ENCODE results near the gene KCNQ5. TPM values are rescaled to one million over a fixed set of nuclear protein-coding genes. Genes with fewer than 3 reads are reported as not detected.

KCNQ5 gene
- total RNA-seq, 1 donor from 2014 or later, result 2.1 TPM

DNA sequence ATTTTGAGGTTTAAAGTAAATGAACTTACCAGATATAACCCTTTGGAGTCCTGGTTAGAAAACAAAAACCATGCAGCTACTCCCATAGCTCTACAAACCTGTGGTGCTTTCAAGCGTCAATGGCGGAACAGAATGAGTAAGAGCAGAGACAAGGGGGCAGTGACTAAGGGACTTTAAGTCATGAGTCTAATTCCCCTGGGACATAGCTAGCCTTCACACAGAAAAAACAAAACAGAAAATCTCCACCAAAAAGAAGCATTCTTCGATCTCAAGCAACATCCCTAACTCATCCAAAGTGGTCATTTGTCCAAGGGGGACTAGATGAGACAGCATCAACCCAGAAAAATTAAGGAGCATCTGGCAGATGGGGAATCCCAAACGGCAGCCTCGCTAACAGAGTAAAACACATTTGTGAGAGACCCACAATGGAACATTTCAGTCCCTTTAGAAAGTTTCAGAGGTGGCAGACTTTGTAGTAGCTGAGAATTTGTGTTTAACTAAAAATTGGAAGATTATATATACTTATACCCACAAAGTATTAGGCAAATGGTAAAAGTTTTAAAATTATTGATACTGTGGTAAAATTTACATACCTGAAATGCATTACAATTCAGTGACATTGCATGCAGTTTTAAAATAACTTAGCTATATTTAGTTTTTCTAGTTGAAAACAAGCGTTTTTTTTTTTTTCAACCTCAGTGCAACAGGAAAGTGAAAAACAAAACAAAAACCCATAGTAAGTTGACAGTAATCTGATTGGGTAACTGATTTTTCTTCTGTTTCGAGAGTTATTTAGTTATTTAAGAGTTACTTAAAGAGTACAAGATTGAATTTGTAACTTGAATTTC lies 67.5 kb downstream of the KCNQ5 start:
- Histone ChIP-seq H3K27me3 (ENCODE audit: control insufficient read depth, insufficient read depth, low read length) (no peaks in the 10 kb centered on the region), H3K4me3 (ENCODE audit: low read depth, low read length) (no peak overlapping the region), H3K36me3 (ENCODE audit: control insufficient read depth, insufficient read depth, low read length) (no peaks in the 10 kb centered on the region)
- no peak for FAIRE-seq
- TF ChIP-seq, protein P1, sequence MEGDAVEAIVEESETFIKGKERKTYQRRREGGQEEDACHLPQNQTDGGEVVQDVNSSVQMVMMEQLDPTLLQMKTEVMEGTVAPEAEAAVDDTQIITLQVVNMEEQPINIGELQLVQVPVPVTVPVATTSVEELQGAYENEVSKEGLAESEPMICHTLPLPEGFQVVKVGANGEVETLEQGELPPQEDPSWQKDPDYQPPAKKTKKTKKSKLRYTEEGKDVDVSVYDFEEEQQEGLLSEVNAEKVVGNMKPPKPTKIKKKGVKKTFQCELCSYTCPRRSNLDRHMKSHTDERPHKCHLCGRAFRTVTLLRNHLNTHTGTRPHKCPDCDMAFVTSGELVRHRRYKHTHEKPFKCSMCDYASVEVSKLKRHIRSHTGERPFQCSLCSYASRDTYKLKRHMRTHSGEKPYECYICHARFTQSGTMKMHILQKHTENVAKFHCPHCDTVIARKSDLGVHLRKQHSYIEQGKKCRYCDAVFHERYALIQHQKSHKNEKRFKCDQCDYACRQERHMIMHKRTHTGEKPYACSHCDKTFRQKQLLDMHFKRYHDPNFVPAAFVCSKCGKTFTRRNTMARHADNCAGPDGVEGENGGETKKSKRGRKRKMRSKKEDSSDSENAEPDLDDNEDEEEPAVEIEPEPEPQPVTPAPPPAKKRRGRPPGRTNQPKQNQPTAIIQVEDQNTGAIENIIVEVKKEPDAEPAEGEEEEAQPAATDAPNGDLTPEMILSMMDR (IDR thresholded peaks at IDR 0.05; ENCODE audit: insufficient read depth, low read length, severe bottlenecking), result no peak
- DNase-seq (ENCODE audit: low read depth), result no peak

DNA sequence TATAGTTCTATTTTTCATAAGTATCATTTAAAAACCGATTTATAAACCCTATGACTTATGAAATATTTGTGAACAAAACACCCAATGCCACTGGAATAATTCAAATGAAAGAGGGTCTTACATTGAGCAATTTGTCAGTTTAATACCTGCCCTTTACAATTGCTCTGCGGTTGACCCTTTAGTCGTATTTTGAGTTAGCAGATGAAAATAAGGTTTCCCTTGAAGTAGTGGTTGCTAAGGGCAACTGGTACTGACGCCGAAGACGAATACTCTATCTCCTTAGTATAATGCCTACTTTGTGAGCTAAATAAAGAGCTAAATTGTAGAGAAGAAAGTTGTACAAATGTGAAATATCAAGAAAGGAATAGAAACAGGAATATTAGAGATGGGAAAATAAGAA lies 69.4 kb downstream of the KCNQ5 start:
- Histone ChIP-seq H3K4me3 (ENCODE audit: low read depth, low read length) (no peak overlapping the region), H3K36me3 (ENCODE audit: control insufficient read depth, insufficient read depth, low read length) (no peaks in the 10 kb centered on the region), H3K27me3 (ENCODE audit: control insufficient read depth, insufficient read depth, low read length) (no peaks in the 10 kb centered on the region)
- FAIRE-seq, result no peak
- DNase-seq (ENCODE audit: low read depth), result no peak
- TF ChIP-seq, protein P1 (IDR thresholded peaks at IDR 0.05; ENCODE audit: insufficient read depth, low read length, severe bottlenecking), result no peak

DNA sequence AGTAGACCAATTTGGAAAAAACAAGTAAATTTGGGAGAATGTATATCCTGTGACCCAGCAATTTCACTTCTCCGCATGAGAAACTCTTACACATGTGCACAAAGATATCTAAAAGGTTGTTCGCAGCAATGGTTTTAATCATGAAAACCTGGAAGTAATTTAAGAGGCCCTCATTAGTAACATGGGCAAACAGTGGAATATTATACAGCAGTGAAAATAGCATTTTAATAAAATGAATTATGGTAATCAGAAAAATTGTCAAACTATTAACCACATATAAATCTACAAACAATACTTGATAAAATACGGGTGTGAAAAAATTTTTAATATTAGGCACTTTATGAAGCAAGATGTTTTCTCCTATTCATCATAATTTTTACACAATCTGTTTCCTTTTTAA lies 74.2 kb downstream of the KCNQ5 start:
- Histone ChIP-seq H3K27me3 (ENCODE audit: control insufficient read depth, insufficient read depth, low read length) (no peaks in the 10 kb centered on the region), H3K4me3 (ENCODE audit: low read depth, low read length) (no peak overlapping the region), H3K36me3 (ENCODE audit: control insufficient read depth, insufficient read depth, low read length) (no peaks in the 10 kb centered on the region)
- no peak for FAIRE-seq
- no peak for DNase-seq (ENCODE audit: low read depth)
- TF ChIP-seq, protein P1 (IDR thresholded peaks at IDR 0.05; ENCODE audit: insufficient read depth, low read length, severe bottlenecking), result no peak

DNA sequence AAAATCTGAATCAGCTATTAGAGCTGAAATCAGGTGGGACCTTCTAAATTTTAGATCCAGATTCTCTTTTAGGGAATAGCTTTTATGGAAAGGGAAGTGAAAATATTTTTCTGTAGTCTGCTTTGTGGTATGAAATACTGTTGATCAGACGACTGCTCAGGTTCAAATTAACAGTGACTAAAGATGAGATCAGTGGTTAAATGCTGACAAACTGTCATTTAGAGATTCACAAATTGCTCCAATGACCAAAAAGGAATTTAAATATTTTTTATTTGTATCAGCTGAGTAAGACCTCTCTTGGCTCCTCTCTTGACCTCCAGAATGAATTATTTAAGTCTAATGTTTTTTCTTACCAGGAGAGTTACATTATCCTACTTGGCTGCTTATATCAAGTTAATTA lies 77.3 kb downstream of the KCNQ5 start:
- no peak overlapping the region for H3K4me3 ChIP-seq (ENCODE audit: low read depth, low read length)
- H3K36me3 ChIP-seq (ENCODE audit: control insufficient read depth, insufficient read depth, low read length), result no peaks in the 10 kb centered on the region
- H3K27me3 ChIP-seq (ENCODE audit: control insufficient read depth, insufficient read depth, low read length), result no peaks in the 10 kb centered on the region
- peak; percentile 23 for DNase-seq (ENCODE audit: low read depth)
- TF ChIP-seq, protein P1 (IDR thresholded peaks at IDR 0.05; ENCODE audit: insufficient read depth, low read length, severe bottlenecking), result no peak
- FAIRE-seq, result no peak

DNA sequence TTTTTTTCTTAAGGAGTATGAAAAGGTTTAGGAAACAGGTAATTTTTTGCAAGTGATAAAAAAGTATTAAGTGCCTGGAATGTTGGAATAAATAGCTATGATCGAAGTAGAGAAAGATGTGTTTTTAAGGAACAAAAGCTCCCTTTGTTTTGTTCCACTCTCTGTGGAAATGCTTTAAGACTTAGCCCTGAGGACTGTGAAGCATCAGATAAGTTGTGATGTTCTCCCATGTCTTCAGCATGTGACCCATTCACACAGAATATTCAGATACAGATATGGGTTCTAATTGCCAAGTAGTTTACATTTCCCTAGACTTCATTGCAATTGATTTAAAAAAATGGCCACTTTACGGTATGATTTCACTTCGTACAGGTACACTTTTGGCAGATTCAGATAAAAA lies 80.6 kb downstream of the KCNQ5 start:
- TF ChIP-seq, protein P1 (IDR thresholded peaks at IDR 0.05; ENCODE audit: insufficient read depth, low read length, severe bottlenecking), result no peak
- FAIRE-seq, result no peak
- DNase-seq (ENCODE audit: low read depth), result no peak

DNA sequence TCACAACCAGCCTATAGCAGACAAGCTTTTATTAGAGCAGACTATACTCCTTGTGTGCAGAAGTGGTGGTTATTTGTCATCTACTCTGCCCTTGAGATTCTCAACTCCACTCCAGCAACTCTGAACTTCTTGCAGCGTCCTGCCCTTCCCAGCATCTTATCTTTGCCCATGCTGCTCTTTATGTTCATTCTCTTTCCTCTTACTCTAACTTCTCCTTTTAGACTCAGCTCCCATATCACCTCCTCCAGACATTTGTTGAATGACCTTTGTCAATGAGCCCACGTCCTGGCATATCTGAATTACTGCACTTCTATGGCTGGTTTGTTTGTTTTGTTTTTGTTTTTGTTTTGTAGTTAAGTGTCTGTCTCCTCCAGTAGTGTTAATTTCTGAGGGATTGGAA lies 81.2 kb downstream of the KCNQ5 start:
- no peaks in the 10 kb centered on the region for H3K36me3 ChIP-seq (ENCODE audit: control insufficient read depth, insufficient read depth, low read length)
- FAIRE-seq (no peak), DNase-seq (ENCODE audit: low read depth) (no peak)
- TF ChIP-seq, protein P1 (IDR thresholded peaks at IDR 0.05; ENCODE audit: insufficient read depth, low read length, severe bottlenecking), result no peak
- H3K4me3 ChIP-seq (ENCODE audit: low read depth, low read length), result no peak overlapping the region
- H3K27me3 ChIP-seq (ENCODE audit: control insufficient read depth, insufficient read depth, low read length), result no peaks in the 10 kb centered on the region

More for the DNA sequence above, 80.6 kb downstream of the KCNQ5 start:
- Histone ChIP-seq H3K4me3 (ENCODE audit: low read depth, low read length) (no peak overlapping the region), H3K27me3 (ENCODE audit: control insufficient read depth, insufficient read depth, low read length) (no peaks in the 10 kb centered on the region), H3K36me3 (ENCODE audit: control insufficient read depth, insufficient read depth, low read length) (no peaks in the 10 kb centered on the region)

Measured in bronchial epithelial cell (primary cell).